Colonic mucosa (tissue), 4 donors: ENCODE measurements around the gene MRPL58. TPM values are rescaled to one million over a fixed set of nuclear protein-coding genes. Genes with fewer than 3 reads are reported as not detected.
"Not testable (repeated sequence)": the region's sequence is repeated elsewhere in the genome, so short reads cannot be mapped to it uniquely, and the experiment has no call there.

Experiments
- DNase-seq: peaks from one replicate; pipeline ENCODE4 v3.0.0-alpha.2; 2020
- H3K27ac ChIP-seq: fragments of 200-600 bp; one replicate; pipeline ENCODE4 v1.8.0; 2021
- H3K27me3 ChIP-seq: fragments of 200-600 bp; one replicate; pipeline ENCODE4 v1.8.0; 2021
- H3K36me3 ChIP-seq: fragments of 200-600 bp; one replicate; pipeline ENCODE4 v1.8.0; 2021
- H3K4me1 ChIP-seq: fragments of 200-600 bp; one replicate; pipeline ENCODE4 v1.8.0; 2021; ENCODE audit warnings: mild to moderate bottlenecking
- H3K4me3 ChIP-seq: fragments of 200-600 bp; one replicate; pipeline ENCODE4 v1.8.0; 2021
- H3K9ac ChIP-seq, 2 donors: one replicate each; pipeline ENCODE4 v1.7.0; 2013; ENCODE audit warnings: control low read depth in 2 of 2, low read depth in 2 of 2, low read length in 2 of 2
- H3K9me3 ChIP-seq: fragments of 200-600 bp; one replicate; pipeline ENCODE4 v1.8.0; 2021
- CTCF ChIP-seq: fragments of 200-600 bp; IDR thresholded peaks from one replicate; pipeline ENCODE4 v1.8.0; 2022; ENCODE audit warnings: antibody characterized with exemption, mild to moderate bottlenecking
- intact Hi-C: fragments of 100-400 bp; cut with DNase I; formaldehyde crosslinking; loops from one replicate; pipeline ENCODE4 v1.14.1; 2022
- total RNA-seq, 2 donors: library from RNA; stranded (reverse); fragmentation: NEBNext Ultra II Directional in 1 of 2; extraction: Animal tissue kit (Norgen Biotek cat#: 25700) in 1 of 2; gene quantifications; one replicate each; pipeline ENCODE4 v1.2.1, GENCODE V29; 2021
- donor health status: healthy.
- donor health status: DM: no; HTN: no; CAD: no.
- donor health status: DM: no; HTN: no; CAD: no.

Gene MRPL58
- total RNA-seq, 2 donors from 2014 or later, result 27.2 to 50.1 TPM

DNA sequence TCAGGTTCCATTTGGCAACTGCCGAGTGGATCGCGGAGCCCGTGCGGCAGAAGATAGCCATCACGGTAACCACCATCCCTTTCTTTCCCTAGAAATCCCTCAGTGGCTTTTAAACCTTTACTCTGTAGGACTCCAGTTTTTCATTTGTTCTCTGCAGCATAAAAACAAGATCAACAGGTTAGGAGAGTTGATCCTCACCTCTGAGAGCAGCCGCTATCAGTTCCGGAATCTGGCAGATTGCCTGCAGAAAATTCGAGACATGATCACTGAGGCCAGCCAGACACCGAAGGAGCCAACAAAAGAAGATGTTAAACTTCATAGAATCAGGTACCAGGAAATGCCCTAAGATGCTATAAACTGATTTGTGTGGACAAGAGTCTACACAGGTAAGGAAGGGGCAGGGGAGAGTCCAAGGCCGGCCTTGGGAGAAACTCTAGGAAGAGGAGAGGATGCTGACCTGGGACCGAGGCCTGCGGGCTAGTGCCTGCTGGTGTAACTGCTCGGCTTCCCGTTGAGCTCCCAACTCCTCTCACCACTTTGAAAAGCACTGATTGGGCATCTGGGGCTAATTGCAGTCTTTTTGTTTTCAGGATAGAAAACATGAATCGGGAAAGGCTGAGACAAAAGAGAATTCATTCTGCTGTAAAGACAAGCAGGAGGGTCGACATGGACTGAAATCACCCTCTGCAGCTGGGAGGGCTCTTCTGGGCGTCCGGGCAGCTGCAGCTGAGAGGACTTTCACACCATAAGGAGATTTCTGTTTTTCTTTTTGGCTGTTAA lies 8.1 kb downstream of the MRPL58 start:
- intact Hi-C loops, result no loop called here
- H3K36me3 ChIP-seq, result no peaks in the 10 kb centered on the region

DNA sequence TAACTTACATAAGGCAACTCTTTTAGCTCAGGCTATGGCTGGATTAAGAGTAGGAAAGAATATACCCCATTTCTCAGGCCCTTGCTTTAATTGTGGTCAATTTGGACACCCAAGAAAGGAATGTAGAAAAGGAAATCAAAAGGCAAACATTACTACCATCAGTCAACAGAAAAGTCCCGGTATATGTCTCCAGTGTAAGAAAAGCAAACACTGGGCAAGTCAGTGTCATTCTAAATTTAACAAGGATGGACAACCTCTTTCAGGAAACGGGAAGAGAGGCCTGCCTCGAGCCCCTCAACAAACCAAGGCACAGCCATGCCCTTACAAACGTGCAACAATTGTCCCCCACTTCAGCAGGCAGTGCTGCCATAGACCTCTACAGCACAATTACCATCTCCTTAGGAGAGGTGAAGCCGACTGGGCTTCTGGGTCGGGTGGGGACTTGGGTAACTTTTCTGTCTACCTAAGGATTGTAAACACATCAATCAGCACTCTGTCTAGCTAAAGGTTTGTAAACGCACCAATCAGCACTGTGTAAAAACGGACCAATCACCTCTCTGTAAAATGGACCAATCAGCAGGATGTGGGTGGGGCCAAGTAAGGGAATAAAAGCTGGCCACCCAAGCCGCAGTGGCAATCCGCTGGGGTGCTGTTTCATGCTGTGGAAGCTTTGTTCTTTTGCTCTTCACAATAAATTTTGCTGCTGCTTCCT lies 12.4 kb downstream of the MRPL58 start:
- Histone ChIP-seq H3K9me3 (no peaks in the 10 kb centered on the region), H3K36me3 (no peaks in the 10 kb centered on the region), H3K27me3 (no peaks in the 10 kb centered on the region), H3K27ac (no peak overlapping the region), H3K9ac (no peak overlapping the region), H3K4me1 (no peaks in the 10 kb centered on the region), H3K4me3 (no peak overlapping the region)
- intact Hi-C loops, result no loop called here
- no peak for DNase-seq
- TF ChIP-seq CTCF, result no peak

More for the DNA sequence above, 8.1 kb downstream of the MRPL58 start:
- H3K27me3 ChIP-seq, result no peaks in the 10 kb centered on the region
- TF ChIP-seq CTCF, result no peak
- no peak for DNase-seq
- no peak overlapping the region for H3K27ac ChIP-seq
- no peak overlapping the region for H3K4me3 ChIP-seq
- no peaks in the 10 kb centered on the region for H3K4me1 ChIP-seq
- no peaks in the 10 kb centered on the region for H3K9me3 ChIP-seq
- H3K9ac ChIP-seq, result no peak overlapping the region

GRCh38 chr17:75025398-75025734 lies 12.9 kb downstream of the MRPL58 start:
- H3K4me3 ChIP-seq, H3K27me3 ChIP-seq, intact Hi-C loops, H3K4me1 ChIP-seq, H3K9me3 ChIP-seq, H3K9ac ChIP-seq, H3K27ac ChIP-seq, H3K36me3 ChIP-seq, DNase-seq: not testable (repeated sequence)

- peak; percentile 44 for DNase-seq
- intact Hi-C loops, result not testable (repeated sequence)
Measured at GRCh38 chr17:75026650-75027049, 14.2 kb downstream of the MRPL58 start.

GRCh38 chr17:75030161-75030560 lies 17.7 kb downstream of the MRPL58 start:
- DNase-seq, result no peak
- Histone ChIP-seq H3K27me3 (no peaks in the 10 kb centered on the region), H3K4me3 (no peak overlapping the region), H3K27ac (no peak overlapping the region), H3K36me3 (no peaks in the 10 kb centered on the region), H3K9ac (no peak overlapping the region), H3K4me1 (peaks cover 3% of the 10 kb centered on the region), H3K9me3 (no peaks in the 10 kb centered on the region)
- TF ChIP-seq CTCF, result no peak
- intact Hi-C loops, result no loop called here

More at GRCh38 chr17:75026650-75027049, 14.2 kb downstream of the MRPL58 start:
- H3K36me3 ChIP-seq, H3K9me3 ChIP-seq, H3K4me1 ChIP-seq, H3K4me3 ChIP-seq, H3K27ac ChIP-seq, H3K27me3 ChIP-seq, H3K9ac ChIP-seq: not testable (repeated sequence)

DNA sequence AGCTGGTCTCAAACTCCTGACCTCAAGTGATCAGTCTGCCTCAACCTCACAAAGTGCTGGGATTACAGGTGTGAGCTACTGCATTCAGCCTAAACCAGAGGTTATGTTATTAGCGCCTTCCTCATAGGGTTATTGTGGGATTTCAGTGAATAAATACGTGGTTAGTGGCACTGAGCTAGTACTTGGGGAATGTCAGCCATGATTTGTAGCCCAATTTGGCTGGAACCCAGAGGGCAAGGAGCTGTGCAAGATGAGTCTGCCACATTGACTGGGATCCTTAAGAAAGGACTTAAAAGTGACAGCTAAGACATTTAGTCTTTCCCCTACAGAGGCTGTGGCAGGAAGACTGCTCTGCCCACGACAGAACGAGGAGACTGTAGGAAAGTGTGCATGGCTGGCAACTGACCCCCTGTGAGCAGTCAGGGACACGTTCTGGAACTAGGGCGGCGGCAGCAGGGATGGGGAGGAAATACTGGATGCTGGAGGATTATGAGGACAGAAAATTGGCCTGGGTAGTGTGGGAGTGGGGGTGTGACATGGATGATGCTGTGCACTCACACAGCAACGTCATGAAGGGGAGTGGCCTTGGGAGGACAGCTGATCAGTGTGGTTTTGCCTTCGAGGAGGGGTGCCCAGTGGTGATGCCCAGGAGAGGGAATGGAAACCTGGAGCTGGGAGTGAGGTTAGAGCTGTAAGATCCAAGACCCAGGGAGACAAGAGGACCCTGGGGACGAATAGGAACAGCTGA lies 19.7 kb downstream of the MRPL58 start:
- peak; percentile 80 for DNase-seq
- TF ChIP-seq CTCF, result no peak
- H3K27ac ChIP-seq, result peak overlapping the region; percentile 32
- no peak overlapping the region for H3K4me3 ChIP-seq
- H3K9me3 ChIP-seq, result no peaks in the 10 kb centered on the region
- H3K36me3 ChIP-seq, result no peaks in the 10 kb centered on the region
- H3K27me3 ChIP-seq, result no peaks in the 10 kb centered on the region
- H3K4me1 ChIP-seq, result peaks cover 3% of the 10 kb centered on the region
- intact Hi-C loops, result no loop called here
- peak overlapping the region; percentile 3 to 14 for H3K9ac ChIP-seq
